ENCODE results near the gene LCA5. TPM values are rescaled to one million over a fixed set of nuclear protein-coding genes. Genes with fewer than 3 reads are reported as not detected.
A peak's percentile ranks its signal among the peaks of the same experiment; 100 is the strongest.

Gene LCA5
- total RNA-seq, 3 donors from 2014 or later = 8.0 to 15.2 (median 8.2) TPM

DNA sequence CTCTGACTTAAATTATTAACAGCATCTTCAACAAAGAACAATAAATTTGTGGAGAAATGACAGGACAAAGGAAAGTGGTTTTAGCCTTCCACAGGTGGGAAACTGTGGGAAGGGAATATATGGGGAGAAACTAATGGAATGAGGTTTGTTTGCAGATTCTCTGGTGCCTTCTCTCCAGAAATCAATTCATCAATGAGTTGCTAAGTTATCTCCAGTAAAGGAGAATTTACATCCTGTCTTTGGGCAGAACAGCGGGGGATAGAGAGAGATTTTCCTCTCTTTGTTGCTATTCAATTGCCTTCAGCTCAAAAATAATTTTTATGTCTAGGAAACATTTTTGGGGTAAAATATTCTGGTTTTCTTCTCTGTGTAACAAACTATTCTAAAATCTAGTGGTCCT is 36.9 kb upstream of the LCA5 start:
- DNase-seq (ENCODE audit: low spot score in 2 of 2) = no peak
- Histone ChIP-seq H3K4me3 (no peak overlapping the region), H3K36me3 (no peaks in the 10 kb centered on the region), H3K4me1 (peaks cover 0 to 7% of the 10 kb centered on the region in 2 donors), H3K27me3 (no peaks in the 10 kb centered on the region), H3K9me3 (no peaks in the 10 kb centered on the region), H3K27ac (no peak overlapping the region)
- intact Hi-C loops (cut with DNase I; ENCODE audit: low total_unique reads) = no loop called here
- TF ChIP-seq POLR2A (IDR thresholded peaks at IDR 0.05) (no peak), POLR2AphosphoS5 (IDR thresholded peaks at IDR 0.05) (no peak)
- TF ChIP-seq, protein P1, sequence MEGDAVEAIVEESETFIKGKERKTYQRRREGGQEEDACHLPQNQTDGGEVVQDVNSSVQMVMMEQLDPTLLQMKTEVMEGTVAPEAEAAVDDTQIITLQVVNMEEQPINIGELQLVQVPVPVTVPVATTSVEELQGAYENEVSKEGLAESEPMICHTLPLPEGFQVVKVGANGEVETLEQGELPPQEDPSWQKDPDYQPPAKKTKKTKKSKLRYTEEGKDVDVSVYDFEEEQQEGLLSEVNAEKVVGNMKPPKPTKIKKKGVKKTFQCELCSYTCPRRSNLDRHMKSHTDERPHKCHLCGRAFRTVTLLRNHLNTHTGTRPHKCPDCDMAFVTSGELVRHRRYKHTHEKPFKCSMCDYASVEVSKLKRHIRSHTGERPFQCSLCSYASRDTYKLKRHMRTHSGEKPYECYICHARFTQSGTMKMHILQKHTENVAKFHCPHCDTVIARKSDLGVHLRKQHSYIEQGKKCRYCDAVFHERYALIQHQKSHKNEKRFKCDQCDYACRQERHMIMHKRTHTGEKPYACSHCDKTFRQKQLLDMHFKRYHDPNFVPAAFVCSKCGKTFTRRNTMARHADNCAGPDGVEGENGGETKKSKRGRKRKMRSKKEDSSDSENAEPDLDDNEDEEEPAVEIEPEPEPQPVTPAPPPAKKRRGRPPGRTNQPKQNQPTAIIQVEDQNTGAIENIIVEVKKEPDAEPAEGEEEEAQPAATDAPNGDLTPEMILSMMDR (IDR thresholded peaks at IDR 0.05) = no peak

DNA sequence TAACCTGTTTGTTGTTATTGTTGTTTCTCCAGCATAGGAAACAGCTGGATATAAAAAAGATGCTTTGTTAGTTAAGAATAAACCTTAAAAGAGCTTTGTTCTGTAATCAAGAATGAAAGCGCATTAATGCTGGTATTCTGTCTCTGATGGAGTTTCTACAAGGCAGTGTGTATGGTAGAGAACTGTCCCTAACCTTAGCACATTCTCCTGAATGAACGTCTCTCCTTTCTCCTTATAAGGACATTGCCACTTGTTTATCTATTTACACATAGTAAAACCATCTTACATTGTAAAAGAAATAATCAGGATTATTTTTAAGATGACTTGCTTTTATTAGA is 33.8 kb upstream of the LCA5 start:
- Histone ChIP-seq H3K36me3 (no peaks in the 10 kb centered on the region), H3K4me3 (peak overlapping the region; percentile 21 to 53 (median 39)), H3K9me3 (no peaks in the 10 kb centered on the region), H3K4me1 (peaks cover 0 to 7% of the 10 kb centered on the region in 2 donors), H3K27ac (no peak overlapping the region), H3K27me3 (no peaks in the 10 kb centered on the region)
- no peak for DNase-seq (ENCODE audit: low spot score in 2 of 2)
- intact Hi-C loops (cut with DNase I; ENCODE audit: low total_unique reads) = no loop called here
- TF ChIP-seq POLR2AphosphoS5 (IDR thresholded peaks at IDR 0.05) (no peak), POLR2A (IDR thresholded peaks at IDR 0.05) (no peak)
- TF ChIP-seq, protein P1 (IDR thresholded peaks at IDR 0.05) = no peak

DNA sequence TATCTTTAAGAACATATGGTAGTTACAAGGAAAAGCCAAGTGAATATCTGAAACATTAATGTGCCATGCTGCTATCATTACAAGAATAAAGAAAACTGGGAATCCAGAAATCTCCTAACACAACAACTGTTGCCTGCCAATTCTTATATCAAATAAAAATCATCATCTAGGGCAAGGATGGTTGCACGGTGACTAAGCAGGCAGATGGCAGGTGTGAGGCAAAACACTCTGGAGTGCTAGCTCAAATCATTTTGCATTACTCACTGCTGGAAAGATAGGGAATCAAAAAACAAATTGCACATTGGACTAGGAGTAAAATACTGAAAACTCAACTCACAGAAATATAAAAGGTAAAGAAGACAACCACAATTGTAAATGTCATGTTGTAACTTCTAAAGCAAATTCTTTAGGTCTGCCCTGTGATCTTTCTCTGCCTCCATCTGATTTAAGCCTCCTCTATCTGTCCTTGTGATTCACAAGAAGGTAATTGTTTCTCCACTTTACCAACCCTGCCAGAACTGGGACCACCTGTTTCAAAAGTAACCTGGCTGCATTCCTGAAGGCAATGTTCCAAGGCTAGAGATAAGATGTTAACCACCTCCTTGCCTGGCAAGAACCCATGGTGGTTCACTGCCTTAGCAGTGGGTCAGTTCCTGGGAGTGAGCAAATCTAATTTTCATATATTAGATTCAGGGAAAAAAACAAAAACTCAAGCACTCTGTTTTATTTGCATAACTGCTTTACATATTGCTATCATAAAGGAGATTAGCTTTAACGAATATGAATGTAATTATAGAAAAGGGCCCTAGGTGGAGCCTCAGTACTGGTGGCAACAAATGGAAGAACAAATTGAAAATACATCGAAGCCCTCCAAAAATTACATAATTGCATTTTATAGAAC is 33.1 kb upstream of the LCA5 start:
- H3K9me3 ChIP-seq = no peaks in the 10 kb centered on the region
- TF ChIP-seq, protein P1 (IDR thresholded peaks at IDR 0.05) = peak; percentile 25 to 71 (median 64)
- no peak for TF ChIP-seq POLR2AphosphoS5 (IDR thresholded peaks at IDR 0.05)

DNA sequence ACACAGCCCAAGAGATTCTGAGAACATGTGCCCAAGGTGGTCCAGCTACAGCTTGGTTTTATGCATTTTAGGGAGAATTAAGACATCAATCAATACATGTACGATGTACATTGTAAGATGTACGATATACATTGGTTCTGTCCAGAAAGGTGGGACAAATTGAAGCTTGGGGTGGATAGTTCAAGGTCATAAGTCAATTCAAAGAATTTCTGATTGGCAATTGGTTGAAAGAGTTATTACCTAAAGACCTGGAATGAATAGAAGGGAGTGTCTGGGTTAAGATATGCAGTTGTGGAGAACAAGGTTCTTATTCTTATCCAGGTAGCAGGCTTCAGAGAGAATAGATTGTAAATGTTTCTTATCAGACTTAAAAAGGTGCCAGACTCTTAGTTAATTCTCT is 31.8 kb upstream of the LCA5 start:
- DNase-seq (ENCODE audit: low spot score in 2 of 2) = no peak
- intact Hi-C loops (cut with DNase I; ENCODE audit: low total_unique reads) = no loop called here
- Histone ChIP-seq H3K27ac (no peak overlapping the region), H3K4me3 (no peak overlapping the region), H3K9me3 (no peaks in the 10 kb centered on the region), H3K36me3 (no peaks in the 10 kb centered on the region), H3K27me3 (no peaks in the 10 kb centered on the region), H3K4me1 (peaks cover 0 to 7% of the 10 kb centered on the region in 2 donors)
- TF ChIP-seq, protein P1 (IDR thresholded peaks at IDR 0.05) = no peak
- TF ChIP-seq POLR2AphosphoS5 (IDR thresholded peaks at IDR 0.05) = no peak
- no peak for TF ChIP-seq POLR2A (IDR thresholded peaks at IDR 0.05)

More for the DNA sequence above, 33.1 kb upstream of the LCA5 start:
- intact Hi-C loops (cut with DNase I; ENCODE audit: low total_unique reads) = no loop called here
- no peaks in the 10 kb centered on the region for H3K36me3 ChIP-seq
- H3K27ac ChIP-seq = peak overlapping the region in 1 of 2 donors; percentile 0
- H3K27me3 ChIP-seq = no peaks in the 10 kb centered on the region
- peaks cover 0 to 7% of the 10 kb centered on the region in 2 donors for H3K4me1 ChIP-seq
- no peak for DNase-seq (ENCODE audit: low spot score in 2 of 2)
- H3K4me3 ChIP-seq = peak overlapping the region; percentile 21 to 53 (median 39)

DNA sequence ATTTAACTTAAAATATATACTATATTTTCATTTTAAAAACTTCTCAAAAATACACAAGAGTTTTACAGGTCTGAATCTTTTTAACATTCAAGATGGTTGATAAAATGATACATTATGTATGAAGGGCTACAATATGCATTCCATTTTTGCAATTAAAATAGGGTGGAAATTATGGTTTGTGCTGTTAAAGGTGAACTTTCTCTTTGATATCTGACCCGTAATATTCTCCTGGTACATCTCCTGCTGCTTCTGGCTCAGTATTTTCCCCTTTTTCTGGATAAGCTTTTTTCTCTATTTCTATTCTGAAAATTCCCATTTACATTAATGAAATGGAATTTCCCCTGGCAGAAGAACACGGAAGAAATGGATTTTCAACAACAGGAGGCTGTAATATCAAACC is 27.4 kb upstream of the LCA5 start:
- TF ChIP-seq, protein P1 (IDR thresholded peaks at IDR 0.05) = no peak
- no peak for TF ChIP-seq POLR2A (IDR thresholded peaks at IDR 0.05)
- no peak for TF ChIP-seq POLR2AphosphoS5 (IDR thresholded peaks at IDR 0.05)
- H3K36me3 ChIP-seq = no peaks in the 10 kb centered on the region
- H3K27me3 ChIP-seq = no peaks in the 10 kb centered on the region
- H3K4me1 ChIP-seq = no peaks in the 10 kb centered on the region
- intact Hi-C loops (cut with DNase I; ENCODE audit: low total_unique reads) = no loop called here
- H3K4me3 ChIP-seq = no peak overlapping the region
- no peaks in the 10 kb centered on the region for H3K9me3 ChIP-seq
- H3K27ac ChIP-seq = no peak overlapping the region
- DNase-seq (ENCODE audit: low spot score in 2 of 2) = no peak
